A673 (cell line): ENCODE results near the gene MARS1. TPM values are rescaled to one million over a fixed set of nuclear protein-coding genes. Genes with fewer than 3 reads are reported as not detected.

Source experiments
- BruUV-seq: library from RNA; stranded (reverse); fragments of 400-500 nt; replicated peaks from 2 replicates; lab custom pipeline; 2021; lab: Mats Ljungman, UMichigan
- CTCF ChIA-PET: fragments of 300-600 bp; sonication (Branson Sonifier 250); formaldehyde crosslinking; loops from one replicate; lab custom pipeline; 2022; ENCODE audit warnings: antibody characterized with exemption; lab: Charles Lee
- POLR2A ChIA-PET: fragments of 300-600 bp; sonication (Branson Sonifier 250); formaldehyde crosslinking; loops from one replicate; lab custom pipeline; 2022; ENCODE audit warnings: antibody characterized with exemption; ENCODE audit not compliant: low non-redundant PET; lab: Charles Lee
- DNase-seq: peaks from one replicate; pipeline ENCODE4 v3.0.0-alpha.2; 2015; ENCODE audit warnings: low spot score
- H3K27ac ChIP-seq: fragments of 200-600 bp; sonication (generic); 2 replicates; pipeline ENCODE4 v1.5.1; 2016; ENCODE audit warnings: mixed run types, low read depth, mild to moderate bottlenecking, mixed read lengths, antibody characterized with exemption, low read length; ENCODE audit not compliant: poor library complexity, severe bottlenecking
- H3K27me3 ChIP-seq: fragments of 200-600 bp; sonication (generic); replicated peaks from 2 replicates; pipeline ENCODE4 v1.6.1; 2017; ENCODE audit warnings: mixed run types, low read depth, mild to moderate bottlenecking, mixed read lengths, antibody characterized with exemption, low read length; ENCODE audit not compliant: insufficient read depth, poor library complexity
- H3K36me3 ChIP-seq: fragments of 200-600 bp; sonication (generic); 2 replicates; pipeline ENCODE4 v1.6.1; 2016; ENCODE audit warnings: mixed run types, mild to moderate bottlenecking, mixed read lengths, antibody characterized with exemption, low read length; ENCODE audit not compliant: insufficient read depth, poor library complexity, severe bottlenecking
- H3K4me1 ChIP-seq: fragments of 200-600 bp; sonication (generic); 2 replicates; pipeline ENCODE4 v1.6.1; 2017; ENCODE audit warnings: mixed run types, mild to moderate bottlenecking, mixed read lengths, antibody characterized with exemption, low read length; ENCODE audit not compliant: insufficient read depth, poor library complexity, severe bottlenecking
- H3K4me3 ChIP-seq: fragments of 200-600 bp; sonication (generic); 2 replicates; pipeline ENCODE4 v1.5.1; 2016; ENCODE audit warnings: low read depth, mixed run types, mild to moderate bottlenecking, mixed read lengths, low read length; ENCODE audit not compliant: poor library complexity, severe bottlenecking
- H3K9me3 ChIP-seq: fragments of 200-600 bp; sonication (generic); 2 replicates; pipeline ENCODE4 v1.6.1; 2016; ENCODE audit warnings: mixed run types, low read depth, mild to moderate bottlenecking, mixed read lengths, antibody characterized with exemption, low read length; ENCODE audit not compliant: poor library complexity, severe bottlenecking
- CTCF ChIP-seq: fragments of 300-800, 200-600 bp; sonication (generic); conservative IDR thresholded peaks from 2 replicates; pipeline ENCODE4 v1.5.1; 2017; ENCODE audit warnings: low read depth, mild to moderate bottlenecking, antibody characterized with exemption, low read length, moderate library complexity, mixed read lengths
- EZH2 ChIP-seq: fragments of 200-600 bp; sonication (generic); IDR thresholded peaks from 2 replicates; pipeline ENCODE4 v1.6.1; 2017; ENCODE audit warnings: borderline replicate concordance, low read depth, mild to moderate bottlenecking, mixed read lengths, antibody characterized with exemption, low read length; ENCODE audit not compliant: poor library complexity, severe bottlenecking
- intact Hi-C: fragments of 100-400 bp; cut with micrococcal nuclease; formaldehyde crosslinking; loops from one replicate; pipeline ENCODE4 v1.10.0; 2022; ENCODE audit not compliant: unreplicated experiment
- total RNA-seq: library from RNA; stranded (reverse); gene quantifications from 2 replicates; pipeline ENCODE4 v1.2.3, GENCODE V29; 2021

Gene MARS1
- total RNA-seq, 1 experiment from 2014 or later = 467 TPM

- intact Hi-C loops = loop anchor here (2.0 to 5.0 kb wide), 2 partner anchors 162 to 282 kb away; no protein-coding TSS in a partner anchor
- no TSS peak for BruUV-seq
- peak overlapping the region; percentile 60 for H3K4me3 ChIP-seq
- ChIA-PET CTCF (no interaction called here), POLR2A (interaction anchor here (0.7 kb wide), 1 partner anchor 1566 kb away, joined by 4 read pairs; no protein-coding TSS in a partner anchor)
- TF ChIP-seq EZH2 (no peak), CTCF (no peak)
- no peaks in the 10 kb centered on the region for H3K27me3 ChIP-seq
- peak overlapping the region; percentile 85 for H3K27ac ChIP-seq
- H3K4me1 ChIP-seq = peaks cover 38% of the 10 kb centered on the region
- H3K9me3 ChIP-seq = no peaks in the 10 kb centered on the region
- no peaks in the 10 kb centered on the region for H3K36me3 ChIP-seq
- no peak for DNase-seq
Observed at GRCh38 chr12:57460468-57460784, 27.4 kb upstream of the MARS1 start.

GRCh38 chr12:57460841-57461275, 27.0 kb upstream of the MARS1 start:
- DNase-seq = no peak
- BruUV-seq = no TSS peak
- H3K27ac ChIP-seq = peak overlapping the region; percentile 85
- CTCF ChIA-PET = no interaction called here
- no peaks in the 10 kb centered on the region for H3K27me3 ChIP-seq
- POLR2A ChIA-PET = interaction anchor here (0.7 kb wide), 1 partner anchor 1565 kb away, joined by 4 read pairs; no protein-coding TSS in a partner anchor
- peak overlapping the region; percentile 60 for H3K4me3 ChIP-seq
- H3K36me3 ChIP-seq = no peaks in the 10 kb centered on the region
- peaks cover 33% of the 10 kb centered on the region for H3K4me1 ChIP-seq
- no peak for TF ChIP-seq CTCF
- TF ChIP-seq EZH2 = no peak
- intact Hi-C loops = loop anchor here (2.0 to 5.0 kb wide), 2 partner anchors 162 to 281 kb away; no protein-coding TSS in a partner anchor
- H3K9me3 ChIP-seq = no peaks in the 10 kb centered on the region

DNA sequence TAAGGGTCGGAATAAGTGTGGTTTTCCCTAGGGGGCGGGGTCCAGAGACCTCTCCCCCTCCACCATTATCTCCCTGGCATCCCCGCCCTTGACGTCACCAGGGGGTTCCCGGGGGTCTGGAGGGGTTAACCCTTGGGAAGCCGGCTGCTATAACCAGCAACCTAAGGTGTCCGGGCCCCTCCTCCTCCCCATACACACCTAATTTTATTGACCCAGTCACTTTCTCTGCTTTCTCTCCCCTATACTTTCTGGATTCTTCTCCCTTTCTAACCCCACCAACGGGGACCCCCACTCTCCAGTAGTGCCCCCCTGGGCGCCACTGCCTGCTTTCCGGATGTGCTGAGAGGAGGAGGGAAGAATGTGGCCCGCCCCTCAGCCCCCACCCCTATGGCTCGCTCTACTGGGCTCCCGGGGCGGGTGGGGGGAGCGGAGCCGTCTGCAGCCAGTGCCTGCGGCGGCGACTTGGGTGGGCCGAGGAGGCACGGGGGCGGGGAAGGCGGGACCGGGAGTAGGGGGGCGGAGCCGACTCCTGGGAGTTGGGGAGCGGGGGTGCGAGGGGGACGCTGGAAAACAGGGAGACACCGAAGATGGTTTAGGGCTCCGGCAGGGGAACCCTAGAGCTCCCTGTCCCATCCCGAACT, 26.5 kb upstream of the MARS1 start:
- peak; percentile 92 for DNase-seq
- intact Hi-C loops = loop anchor here (2.0 to 5.0 kb wide), 2 partner anchors 161 to 281 kb away; no protein-coding TSS in a partner anchor
- H3K27ac ChIP-seq = peak overlapping the region; percentile 85
- TF ChIP-seq EZH2 (no peak), CTCF (no peak)
- no peaks in the 10 kb centered on the region for H3K9me3 ChIP-seq
- CTCF ChIA-PET = interaction anchor here (0.6 to 1.2 kb wide), 2 partner anchors 22 to 154 kb away, joined by 3 to 6 read pairs; no protein-coding TSS in a partner anchor
- H3K27me3 ChIP-seq = no peaks in the 10 kb centered on the region
- H3K4me1 ChIP-seq = peaks cover 31% of the 10 kb centered on the region
- peak overlapping the region; percentile 60 for H3K4me3 ChIP-seq
- no TSS peak for BruUV-seq
- H3K36me3 ChIP-seq = no peaks in the 10 kb centered on the region
- POLR2A ChIA-PET = interaction anchor here (0.6 to 0.7 kb wide), 2 partner anchors 20 to 1565 kb away, joined by 4 to 7 read pairs; no protein-coding TSS in a partner anchor
